Measurements from ENCODE around the gene PPP1R10.
"Not testable (repeated sequence)": the region's sequence is repeated elsewhere in the genome, so short reads cannot be mapped to it uniquely, and the experiment has no call there.

Gene PPP1R10

GRCh38 chr6:30612687-30613248, 4.3 kb downstream of the PPP1R10 start:
- peaks cover 63% of the 10 kb centered on the region for H3K4me1 Mint-ChIP-seq
- peak overlapping the region; percentile 31 for H3K27ac Mint-ChIP-seq
- H3K4me3 Mint-ChIP-seq, result peak overlapping the region; percentile 94
- no peaks in the 10 kb centered on the region for H3K27me3 Mint-ChIP-seq
- H3K36me3 Mint-ChIP-seq, result peaks cover 44% of the 10 kb centered on the region
- H3K9me3 Mint-ChIP-seq, result no peaks in the 10 kb centered on the region

GRCh38 chr6:30612213-30612612, 4.8 kb downstream of the PPP1R10 start:
- peaks cover 68% of the 10 kb centered on the region for H3K4me1 Mint-ChIP-seq
- H3K27ac Mint-ChIP-seq, result peak overlapping the region; percentile 66
- no peaks in the 10 kb centered on the region for H3K9me3 Mint-ChIP-seq
- H3K36me3 Mint-ChIP-seq, result peaks cover 48% of the 10 kb centered on the region
- H3K27me3 Mint-ChIP-seq, result no peaks in the 10 kb centered on the region
- H3K4me3 Mint-ChIP-seq, result no peak overlapping the region

GRCh38 chr6:30611856-30612194, 5.2 kb downstream of the PPP1R10 start:
- Mint-ChIP-seq H3K9me3 (no peaks in the 10 kb centered on the region), H3K4me3 (peak overlapping the region; percentile 13), H3K27ac (peak overlapping the region; percentile 66), H3K4me1 (peaks cover 70% of the 10 kb centered on the region), H3K27me3 (no peaks in the 10 kb centered on the region), H3K36me3 (peaks cover 45% of the 10 kb centered on the region)

GRCh38 chr6:30611150-30611855, 5.7 kb downstream of the PPP1R10 start:
- no peaks in the 10 kb centered on the region for H3K9me3 Mint-ChIP-seq
- H3K4me1 Mint-ChIP-seq, result peaks cover 75% of the 10 kb centered on the region
- H3K27me3 Mint-ChIP-seq, result no peaks in the 10 kb centered on the region
- peak overlapping the region; percentile 19 for H3K4me3 Mint-ChIP-seq
- peak overlapping the region; percentile 17 for H3K27ac Mint-ChIP-seq
- H3K36me3 Mint-ChIP-seq, result peaks cover 45% of the 10 kb centered on the region

- Mint-ChIP-seq H3K4me3 (no peak overlapping the region), H3K36me3 (peaks cover 38% of the 10 kb centered on the region), H3K27ac (peak overlapping the region; percentile 82), H3K9me3 (no peaks in the 10 kb centered on the region), H3K27me3 (no peaks in the 10 kb centered on the region), H3K4me1 (peaks cover 80% of the 10 kb centered on the region)
Observed at GRCh38 chr6:30610065-30610464, 7.0 kb downstream of the PPP1R10 start.

- H3K27ac Mint-ChIP-seq, result no peak overlapping the region
- no peaks in the 10 kb centered on the region for H3K9me3 Mint-ChIP-seq
- no peak overlapping the region for H3K4me3 Mint-ChIP-seq
- peaks cover 47% of the 10 kb centered on the region for H3K4me1 Mint-ChIP-seq
- H3K27me3 Mint-ChIP-seq, result no peaks in the 10 kb centered on the region
- H3K36me3 Mint-ChIP-seq, result peaks cover 29% of the 10 kb centered on the region
Observed at GRCh38 chr6:30603961-30604360, 13.1 kb downstream of the PPP1R10 start.

GRCh38 chr6:30601815-30602641, 15.0 kb downstream of the PPP1R10 start:
- H3K4me3 Mint-ChIP-seq, result no peak overlapping the region
- no peak overlapping the region for H3K27ac Mint-ChIP-seq
- H3K4me1 Mint-ChIP-seq, result peaks cover 40% of the 10 kb centered on the region
- H3K9me3 Mint-ChIP-seq, result no peaks in the 10 kb centered on the region
- no peaks in the 10 kb centered on the region for H3K27me3 Mint-ChIP-seq
- H3K36me3 Mint-ChIP-seq, result peaks cover 23% of the 10 kb centered on the region

- no peaks in the 10 kb centered on the region for H3K9me3 Mint-ChIP-seq
- peaks cover 19% of the 10 kb centered on the region for H3K36me3 Mint-ChIP-seq
- H3K4me3 Mint-ChIP-seq, result no peak overlapping the region
- H3K4me1 Mint-ChIP-seq, result peaks cover 35% of the 10 kb centered on the region
- no peak overlapping the region for H3K27ac Mint-ChIP-seq
- H3K27me3 Mint-ChIP-seq, result no peaks in the 10 kb centered on the region
Observed at GRCh38 chr6:30601436-30601814, 15.6 kb downstream of the PPP1R10 start.

- Mint-ChIP-seq H3K4me3 (no peak overlapping the region), H3K27me3 (no peaks in the 10 kb centered on the region), H3K27ac (no peak overlapping the region), H3K4me1 (peaks cover 29% of the 10 kb centered on the region), H3K9me3 (no peaks in the 10 kb centered on the region), H3K36me3 (peaks cover 15% of the 10 kb centered on the region)
Observed at GRCh38 chr6:30600451-30600961, 16.5 kb downstream of the PPP1R10 start.

- Mint-ChIP-seq H3K4me1 (peaks cover 27% of the 10 kb centered on the region), H3K4me3 (no peak overlapping the region), H3K27me3 (no peaks in the 10 kb centered on the region), H3K36me3 (peaks cover 15% of the 10 kb centered on the region), H3K9me3 (no peaks in the 10 kb centered on the region), H3K27ac (no peak overlapping the region)
Observed at GRCh38 chr6:30599625-30600324, 17.3 kb downstream of the PPP1R10 start.

GRCh38 chr6:30598912-30599624, 18.0 kb downstream of the PPP1R10 start:
- H3K4me1 Mint-ChIP-seq, result peaks cover 26% of the 10 kb centered on the region
- H3K4me3 Mint-ChIP-seq, result no peak overlapping the region

GRCh38 chr6:30597315-30598144, 19.5 kb downstream of the PPP1R10 start:
- not testable (repeated sequence) for H3K27me3 Mint-ChIP-seq, H3K4me3 Mint-ChIP-seq, H3K36me3 Mint-ChIP-seq, H3K9me3 Mint-ChIP-seq
- H3K4me1 Mint-ChIP-seq, result peaks cover 20% of the 10 kb centered on the region
- H3K27ac Mint-ChIP-seq, result peak overlapping the region; percentile 1

More at GRCh38 chr6:30598912-30599624, 18.0 kb downstream of the PPP1R10 start:
- H3K27me3 Mint-ChIP-seq, result no peaks in the 10 kb centered on the region
- H3K27ac Mint-ChIP-seq, result no peak overlapping the region
- H3K36me3 Mint-ChIP-seq, result peaks cover 15% of the 10 kb centered on the region
- H3K9me3 Mint-ChIP-seq, result no peaks in the 10 kb centered on the region

GRCh38 chr6:30592287-30592686, 24.8 kb downstream of the PPP1R10 start:
- Mint-ChIP-seq H3K9me3 (no peaks in the 10 kb centered on the region), H3K36me3 (peaks cover 20% of the 10 kb centered on the region), H3K27me3 (no peaks in the 10 kb centered on the region), H3K4me1 (peaks cover 18% of the 10 kb centered on the region), H3K4me3 (no peak overlapping the region), H3K27ac (peak overlapping the region; percentile 66)

GRCh38 chr6:30591008-30591407, 26.0 kb downstream of the PPP1R10 start:
- peaks cover 16% of the 10 kb centered on the region for H3K4me1 Mint-ChIP-seq
- peak overlapping the region; percentile 72 for H3K27ac Mint-ChIP-seq
- no peaks in the 10 kb centered on the region for H3K27me3 Mint-ChIP-seq
- H3K36me3 Mint-ChIP-seq, result peaks cover 23% of the 10 kb centered on the region
- no peaks in the 10 kb centered on the region for H3K9me3 Mint-ChIP-seq
- H3K4me3 Mint-ChIP-seq, result no peak overlapping the region
